WTC11 (cell line): Measurements from ENCODE around the gene ITLN2. TPM values are rescaled to one million over a fixed set of nuclear protein-coding genes. Genes with fewer than 3 reads are reported as not detected.
"Not testable (repeated sequence)": the region's sequence is repeated elsewhere in the genome, so short reads cannot be mapped to it uniquely, and the experiment has no call there.

Source experiments
- ATAC-seq: fragments of 200-7000 bp; cut with Tn5 transposase; 2 replicates; pipeline ENCODE4 v1.10.0; 2021; ENCODE audit warnings: mild to moderate bottlenecking, moderate library complexity
- CTCF ChIA-PET: fragments of 300-600 bp; sonication (Branson Sonifier 250); formaldehyde crosslinking; loops from one replicate; lab custom pipeline; 2021; ENCODE audit warnings: antibody characterized with exemption; lab: Charles Lee
- POLR2A ChIA-PET: fragments of 350-600 bp; sonication (Branson Sonifier 250); formaldehyde crosslinking; loops from one replicate; lab custom pipeline; 2021; ENCODE audit warnings: antibody characterized with exemption; lab: Charles Lee
- DNase-seq: peaks from one replicate; pipeline ENCODE4 v3.0.0; 2021; ENCODE audit warnings: low spot score
- H3K27ac Mint-ChIP-seq: 2 replicates; pipeline ENCODE4 v1.8.0; 2021; ENCODE audit warnings: mixed read lengths
- H3K27me3 Mint-ChIP-seq: 2 replicates; pipeline ENCODE4 v1.8.0; 2021; ENCODE audit warnings: low read depth, mild to moderate bottlenecking, moderate library complexity, mixed read lengths
- H3K36me3 Mint-ChIP-seq: 2 replicates; pipeline ENCODE4 v1.8.0; 2021; ENCODE audit warnings: mixed read lengths
- H3K4me1 Mint-ChIP-seq: 2 replicates; pipeline ENCODE4 v1.8.0; 2022; ENCODE audit warnings: mixed read lengths
- H3K4me3 Mint-ChIP-seq: 2 replicates; pipeline ENCODE4 v1.8.0; 2021; ENCODE audit warnings: mild to moderate bottlenecking, moderate library complexity, mixed read lengths
- H3K9me3 Mint-ChIP-seq: 2 replicates; pipeline ENCODE4 v1.8.0; 2021; ENCODE audit warnings: mixed read lengths
- ARID4B ChIP-seq: sonication (generic); formaldehyde crosslinking; IDR thresholded peaks from 2 replicates; pipeline ENCODE4 v1.8.0; 2023; ENCODE audit warnings: missing genetic modification reagents, mild to moderate bottlenecking, borderline replicate concordance
- CREM ChIP-seq: sonication (generic); formaldehyde crosslinking; IDR thresholded peaks from 2 replicates; pipeline ENCODE4 v1.8.1; 2022; ENCODE audit warnings: mild to moderate bottlenecking, missing genetic modification reagents, moderate library complexity
- FOXP1 ChIP-seq: sonication (generic); formaldehyde crosslinking; IDR thresholded peaks from 2 replicates; pipeline ENCODE4 v1.8.0; 2022; ENCODE audit warnings: missing genetic modification reagents, mild to moderate bottlenecking, moderate library complexity, borderline replicate concordance
- GRHL2 ChIP-seq: fragments of 250-450 bp; sonication (Bioruptor Pico); IDR thresholded peaks from 2 replicates; pipeline ENCODE4 v1.8.0; 2022; ENCODE audit warnings: mild to moderate bottlenecking, moderate library complexity; ENCODE audit not compliant: insufficient replicate concordance, severe bottlenecking
- GTF2I ChIP-seq: fragments of 250-450 bp; sonication (Bioruptor Pico); conservative IDR thresholded peaks from 2 replicates; pipeline ENCODE4 v1.4.0; 2021; ENCODE audit warnings: mild to moderate bottlenecking
- OVOL2 ChIP-seq: fragments of 250-450 bp; sonication (Bioruptor Pico); IDR thresholded peaks from 2 replicates; pipeline ENCODE4 v1.9.0; 2021; ENCODE audit warnings: mild to moderate bottlenecking, borderline replicate concordance
- SOX15 ChIP-seq: fragments of 250-450 bp; sonication (Bioruptor Pico); IDR thresholded peaks from 2 replicates; pipeline ENCODE4 v1.9.0; 2021; ENCODE audit warnings: mild to moderate bottlenecking
- USF1 ChIP-seq: sonication (generic); formaldehyde crosslinking; IDR thresholded peaks from 2 replicates; pipeline ENCODE4 v1.8.0; 2022; ENCODE audit warnings: mild to moderate bottlenecking, missing genetic modification reagents
- ZBTB21 ChIP-seq: sonication (generic); formaldehyde crosslinking; IDR thresholded peaks from 2 replicates; pipeline ENCODE4 v1.8.1; 2023; ENCODE audit warnings: mild to moderate bottlenecking, missing genetic modification reagents, borderline replicate concordance
- ZNF121 ChIP-seq: sonication (generic); formaldehyde crosslinking; IDR thresholded peaks from 2 replicates; pipeline ENCODE4 v1.8.0; 2023; ENCODE audit warnings: missing genetic modification reagents
- ZNF219 ChIP-seq: sonication (generic); formaldehyde crosslinking; IDR thresholded peaks from 2 replicates; pipeline ENCODE4 v1.8.0; 2023; ENCODE audit warnings: missing genetic modification reagents, mild to moderate bottlenecking, borderline replicate concordance
- ZNF263 ChIP-seq: sonication (generic); formaldehyde crosslinking; IDR thresholded peaks from 2 replicates; pipeline ENCODE4 v1.8.1; 2022; ENCODE audit warnings: low read depth, mild to moderate bottlenecking, moderate library complexity, missing genetic modification reagents
- ZNF396 ChIP-seq: fragments of 250-450 bp; sonication (Bioruptor Pico); IDR thresholded peaks from 2 replicates; pipeline ENCODE4 v1.8.0; 2021; ENCODE audit warnings: mild to moderate bottlenecking, moderate library complexity, borderline replicate concordance
- ZNF416 ChIP-seq: fragments of 250-450 bp; sonication (Bioruptor Pico); IDR thresholded peaks from 2 replicates; pipeline ENCODE4 v1.9.0; 2021; ENCODE audit warnings: mild to moderate bottlenecking, inconsistent platforms
- total RNA-seq: library from RNA; stranded (reverse); gene quantifications from 3 replicates; pipeline ENCODE4 v1.2.3, GENCODE V29; 2021
- TF ChIP-seq, protein P1 (sequence below): sonication (generic); formaldehyde crosslinking; IDR thresholded peaks from 2 replicates; pipeline ENCODE4 v1.8.1; 2022; ENCODE audit warnings: low read depth, missing genetic modification reagents, borderline replicate concordance
- TF ChIP-seq, protein P2 (sequence below): fragments of 250-450 bp; sonication (Bioruptor Pico); IDR thresholded peaks from 2 replicates; pipeline ENCODE4 v1.9.0; 2021; ENCODE audit warnings: moderate library complexity, mild to moderate bottlenecking, inconsistent platforms, borderline replicate concordance

Gene ITLN2
- total RNA-seq, 1 experiment from 2014 or later, result 5.9 TPM

- ATAC-seq (peak; percentile 56; the same call in 1 of the 2 replicates), DNase-seq (no peak)
- Mint-ChIP-seq H3K36me3 (no peaks in the 10 kb centered on the region), H3K9me3 (peaks cover 7% of the 10 kb centered on the region), H3K27me3 (peaks cover 5% of the 10 kb centered on the region), H3K4me1 (0 out of 2 replicates have a peak, but pooled peaks cover 5% of the 10 kb centered on the region), H3K27ac (no peak overlapping the region), H3K4me3 (no peak overlapping the region)
- CTCF ChIA-PET, result interaction anchor here (0.6 to 2.2 kb wide), 9 partner anchors 17 to 128 kb away, joined by 3 to 9 read pairs (median 5); partner anchors contain the start of genes ITLN1 and ITLN2
- TF ChIP-seq ARID4B (no peak), ZNF219 (CRISPR knock-in tag) (no peak), SOX15 (CRISPR knock-in tag) (no peak), FOXP1 (CRISPR knock-in tag) (no peak), ZNF263 (CRISPR knock-in tag) (no peak)
- POLR2A ChIA-PET, result interaction anchor here (0.6 kb wide), 1 partner anchor 30 kb away, joined by 3 read pairs; no protein-coding TSS in a partner anchor
Measured at GRCh38 chr1:160905617-160905989, 49.0 kb downstream of the ITLN2 start.

DNA sequence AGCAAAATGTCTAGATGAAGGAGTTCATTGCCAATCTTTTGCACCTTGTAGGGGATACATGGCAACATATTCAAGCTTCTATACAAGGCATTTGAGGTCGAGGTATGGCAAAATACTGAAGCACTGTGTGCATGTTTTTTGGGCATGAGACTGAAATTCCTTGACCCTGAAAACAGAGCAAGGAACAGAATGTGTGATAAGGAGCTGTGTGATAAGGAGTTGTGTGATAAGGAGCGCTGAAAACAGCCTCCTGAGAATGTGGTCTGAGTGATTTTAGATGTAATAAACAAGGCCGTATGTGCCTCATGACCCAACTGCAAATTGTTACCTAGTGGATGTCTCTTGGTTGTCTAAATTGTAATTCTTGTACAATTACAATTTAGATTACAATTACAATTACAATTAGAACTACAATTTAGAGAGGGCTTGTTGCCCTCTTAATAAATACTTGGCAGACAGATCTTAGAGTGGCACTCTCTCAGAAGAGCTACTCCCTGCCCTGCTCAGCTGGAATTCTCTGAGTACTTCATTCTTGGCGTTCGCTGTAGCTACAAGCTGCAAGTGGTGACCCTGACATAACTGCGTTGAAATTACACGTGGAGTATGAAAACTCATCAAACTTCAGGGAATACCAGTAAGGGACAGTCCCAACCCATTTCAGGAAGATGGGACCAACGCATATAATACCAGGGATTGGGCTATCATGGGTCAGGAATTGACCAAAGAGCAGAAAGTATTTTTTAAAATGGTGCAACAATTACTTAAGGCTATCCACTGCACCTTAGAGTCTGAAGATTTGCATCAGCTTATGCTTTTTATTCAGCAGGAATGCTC is 49.6 kb downstream of the ITLN2 start:
- no peak overlapping the region for H3K27ac Mint-ChIP-seq
- no peak for DNase-seq
- 0 out of 2 replicates have a peak, but pooled peaks cover 5% of the 10 kb centered on the region for H3K4me1 Mint-ChIP-seq
- no peaks in the 10 kb centered on the region for H3K36me3 Mint-ChIP-seq
- CTCF ChIA-PET, result interaction anchor here (0.6 to 2.2 kb wide), 9 partner anchors 16 to 128 kb away, joined by 3 to 9 read pairs (median 5); partner anchors contain the start of genes ITLN1 and ITLN2
- no peak overlapping the region for H3K4me3 Mint-ChIP-seq
- H3K9me3 Mint-ChIP-seq, result peaks cover 10% of the 10 kb centered on the region
- ATAC-seq, result no peak
- no peak for TF ChIP-seq OVOL2 (CRISPR knock-in tag)
- TF ChIP-seq ZNF396, result no peak
- no peak for TF ChIP-seq ZNF121 (CRISPR knock-in tag)
- no peak for TF ChIP-seq GTF2I
- TF ChIP-seq ZNF416 (CRISPR knock-in tag), result no peak
- no peak for TF ChIP-seq ZBTB21 (CRISPR knock-in tag)
- no peak for TF ChIP-seq USF1 (CRISPR knock-in tag)
- TF ChIP-seq CREM (CRISPR knock-in tag), result no peak
- TF ChIP-seq GRHL2, result no peak
- TF ChIP-seq, protein P1, sequence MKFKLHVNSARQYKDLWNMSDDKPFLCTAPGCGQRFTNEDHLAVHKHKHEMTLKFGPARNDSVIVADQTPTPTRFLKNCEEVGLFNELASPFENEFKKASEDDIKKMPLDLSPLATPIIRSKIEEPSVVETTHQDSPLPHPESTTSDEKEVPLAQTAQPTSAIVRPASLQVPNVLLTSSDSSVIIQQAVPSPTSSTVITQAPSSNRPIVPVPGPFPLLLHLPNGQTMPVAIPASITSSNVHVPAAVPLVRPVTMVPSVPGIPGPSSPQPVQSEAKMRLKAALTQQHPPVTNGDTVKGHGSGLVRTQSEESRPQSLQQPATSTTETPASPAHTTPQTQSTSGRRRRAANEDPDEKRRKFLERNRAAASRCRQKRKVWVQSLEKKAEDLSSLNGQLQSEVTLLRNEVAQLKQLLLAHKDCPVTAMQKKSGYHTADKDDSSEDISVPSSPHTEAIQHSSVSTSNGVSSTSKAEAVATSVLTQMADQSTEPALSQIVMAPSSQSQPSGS (CRISPR knock-in tag), result no peak
- TF ChIP-seq, protein P2, sequence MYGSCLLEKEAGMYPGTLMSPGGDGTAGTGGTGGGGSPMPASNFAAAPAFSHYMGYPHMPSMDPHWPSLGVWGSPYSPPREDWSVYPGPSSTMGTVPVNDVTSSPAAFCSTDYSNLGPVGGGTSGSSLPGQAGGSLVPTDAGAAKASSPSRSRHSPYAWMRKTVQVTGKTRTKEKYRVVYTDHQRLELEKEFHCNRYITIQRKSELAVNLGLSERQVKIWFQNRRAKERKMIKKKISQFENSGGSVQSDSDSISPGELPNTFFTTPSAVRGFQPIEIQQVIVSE (CRISPR knock-in tag), result no peak
- peaks cover 5% of the 10 kb centered on the region for H3K27me3 Mint-ChIP-seq
- POLR2A ChIA-PET, result no interaction called here

GRCh38 chr1:160902251-160902650 is 52.4 kb downstream of the ITLN2 start:
- ATAC-seq, H3K4me1 Mint-ChIP-seq, DNase-seq, POLR2A ChIA-PET, H3K4me3 Mint-ChIP-seq, H3K36me3 Mint-ChIP-seq, H3K27ac Mint-ChIP-seq: not testable (repeated sequence)
- CTCF ChIA-PET, result interaction anchor here (1.0 kb wide), 1 partner anchor 52 kb away, joined by 3 read pairs; the partner anchor contains the start of gene ITLN2
- Mint-ChIP-seq H3K9me3 (peaks cover 12% of the 10 kb centered on the region), H3K27me3 (peaks cover 18% of the 10 kb centered on the region)
